Upper lobe of left lung (tissue), 4 donors: ENCODE results near the gene ALB.

Experiments used
- POLR2A ChIP-seq, 4 donors: fragments of 450-650 bp; IDR thresholded peaks; one replicate each; pipeline ENCODE4 v1.5.1; 2016 to 2017; ENCODE audit warnings: antibody characterized with exemption in 4 of 4, mild to moderate bottlenecking in 2 of 4
- POLR2AphosphoS5 ChIP-seq, 2 donors: sonication (generic); formaldehyde crosslinking; IDR thresholded peaks; one replicate each; pipeline ENCODE4 v1.5.1; 2017; ENCODE audit warnings: antibody characterized with exemption in 2 of 2

- TF ChIP-seq POLR2A (IDR thresholded peaks at IDR 0.05) = no peak
- TF ChIP-seq POLR2AphosphoS5 (IDR thresholded peaks at IDR 0.05) = no peak
These were observed 31.9 kb downstream of the ALB start, which contains the start of gene AFP for GRCh38 chr4:73435984-73436383.
